ENCODE measurements around the gene NTM. TPM values are rescaled to one million over a fixed set of nuclear protein-coding genes. Genes with fewer than 3 reads are reported as not detected.
A peak's percentile ranks its signal among the peaks of the same experiment; 100 is the strongest.

Gene NTM
- total RNA-seq, 1 donor from 2014 or later, result 10.8 TPM

DNA sequence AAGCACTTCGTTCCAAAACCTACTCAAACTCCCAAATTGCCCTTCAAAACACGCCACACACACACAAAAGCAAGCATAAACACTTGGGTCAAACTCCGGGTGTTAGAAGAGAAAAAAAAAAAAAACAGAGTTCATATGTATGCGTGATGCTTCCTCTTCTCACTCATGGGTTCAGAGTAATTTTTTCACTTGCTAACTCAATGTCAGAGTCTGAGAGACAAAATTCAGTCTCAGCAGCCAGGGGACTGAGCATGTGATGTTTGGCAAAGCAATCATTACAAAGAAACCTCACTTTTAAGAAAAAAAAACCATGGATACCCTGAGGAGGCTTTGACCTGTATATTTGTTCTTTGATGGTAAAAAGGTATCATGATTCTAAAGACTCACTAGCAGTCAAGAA, 461.7 kb downstream of the NTM start:
- no peak for DNase-seq

DNA sequence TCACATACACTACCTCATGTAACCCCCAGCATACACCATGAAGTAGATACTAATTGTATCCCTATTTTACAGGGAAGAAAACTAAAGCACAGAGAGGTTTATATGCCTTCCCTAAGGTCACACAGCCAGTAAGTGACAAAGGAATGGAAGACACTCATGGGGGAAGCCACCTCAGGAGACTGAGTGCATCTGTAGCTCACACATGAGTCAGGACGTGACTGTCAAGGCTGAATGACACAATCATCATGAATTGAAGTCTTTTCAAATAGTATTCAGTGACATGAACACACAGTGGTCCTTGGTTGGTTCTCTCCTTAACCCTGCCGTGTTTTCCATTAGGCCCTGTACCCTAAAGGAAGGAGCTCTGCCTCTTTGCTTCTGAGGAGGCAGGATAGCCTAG, 463.0 kb downstream of the NTM start:
- DNase-seq, result no peak

DNA sequence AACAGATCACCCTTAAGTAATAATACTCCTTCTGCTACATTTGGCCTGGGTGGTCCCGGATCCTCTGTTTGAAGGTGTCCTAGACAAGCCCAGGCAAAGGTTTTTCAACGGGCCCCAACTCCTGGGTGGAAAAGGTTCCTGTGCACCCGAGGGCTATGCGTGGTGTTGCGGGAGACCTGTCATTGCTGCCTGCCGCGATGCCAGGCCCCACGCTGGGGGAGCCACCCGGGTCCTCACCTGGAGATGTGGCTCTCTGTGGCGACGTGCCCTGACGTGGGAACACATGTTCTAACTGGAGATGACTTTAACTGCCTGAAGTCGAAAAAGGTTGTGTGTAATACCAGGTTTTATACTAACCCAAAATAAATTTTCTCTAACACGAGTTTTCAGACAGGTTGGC, 467.1 kb downstream of the NTM start:
- DNase-seq, result no peak

DNA sequence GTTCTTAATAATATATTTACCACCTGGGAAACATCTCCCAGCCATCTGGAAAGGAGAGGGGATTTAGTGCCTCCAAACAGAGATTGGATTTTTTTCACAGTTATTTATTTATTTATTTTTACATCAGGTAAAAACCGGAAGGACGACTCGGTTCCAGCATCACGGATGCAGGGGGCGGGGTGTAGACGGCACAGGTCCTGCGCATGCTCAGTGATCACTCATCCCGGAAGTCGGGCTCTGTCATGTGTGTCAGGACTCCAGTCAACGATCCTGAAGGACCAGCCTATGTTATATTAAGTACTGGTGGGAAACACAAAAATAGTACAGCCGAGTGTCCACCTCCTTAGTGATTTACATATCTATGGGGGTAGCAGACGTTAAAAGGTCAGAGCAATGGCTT, 467.6 kb downstream of the NTM start:
- no peak for DNase-seq

DNA sequence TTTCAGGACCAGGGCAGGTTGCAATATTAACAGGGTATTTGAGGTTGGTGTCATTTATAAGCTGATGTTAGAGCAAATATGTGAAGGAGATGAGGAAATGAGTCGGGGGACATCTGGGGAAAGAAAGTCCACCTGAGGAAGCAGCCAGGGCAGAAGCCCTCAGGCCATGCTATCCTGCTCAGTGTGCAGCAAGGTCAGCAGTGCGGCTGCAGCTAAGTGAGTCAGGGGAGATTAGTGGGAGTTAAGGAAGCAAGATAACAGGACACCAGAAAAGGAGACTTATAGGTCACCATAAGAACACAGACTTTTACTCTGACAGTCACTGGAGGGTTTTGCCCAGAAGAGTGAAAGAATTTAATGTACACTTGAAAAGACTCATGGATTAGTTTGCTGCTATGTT, 468.9 kb downstream of the NTM start:
- DNase-seq, result no peak

DNA sequence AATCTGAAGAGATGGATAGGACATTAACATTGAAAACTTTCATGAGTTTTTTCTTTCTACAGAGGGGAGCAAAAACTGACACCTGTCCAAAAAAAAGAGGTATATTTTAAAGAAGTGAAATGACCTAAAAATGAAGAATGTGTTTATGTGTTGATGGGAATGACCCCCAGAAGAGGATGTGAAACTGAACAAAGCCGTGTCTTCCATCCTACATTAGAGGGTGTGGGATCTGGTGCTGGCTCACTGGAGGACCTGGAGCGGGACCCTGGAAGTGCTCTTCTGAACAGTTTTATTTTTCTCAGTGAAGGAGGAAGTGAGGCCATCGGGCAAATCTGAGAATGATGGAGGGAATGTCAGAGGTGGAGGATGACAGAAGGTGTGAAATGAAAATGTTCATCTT, 470.1 kb downstream of the NTM start:
- no peak for DNase-seq

DNA sequence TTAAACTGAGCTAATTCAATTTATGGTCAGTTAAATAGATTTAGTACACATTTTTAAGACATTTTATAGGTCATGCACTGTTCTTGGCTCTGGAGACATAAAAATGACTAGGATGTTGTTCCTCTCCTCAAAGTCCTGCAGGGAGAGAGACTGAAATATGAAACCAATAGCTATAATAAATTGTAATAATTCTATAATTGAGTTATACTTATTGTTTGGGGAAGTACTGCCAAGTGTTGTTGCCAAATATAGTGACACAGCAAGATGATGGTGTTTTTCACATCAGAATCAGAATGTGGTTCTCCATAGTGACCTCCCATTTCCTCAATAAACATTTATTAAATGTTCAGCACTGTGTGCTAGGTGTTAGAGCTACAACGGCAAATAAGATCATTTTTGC, 470.6 kb downstream of the NTM start:
- DNase-seq, result no peak

DNA sequence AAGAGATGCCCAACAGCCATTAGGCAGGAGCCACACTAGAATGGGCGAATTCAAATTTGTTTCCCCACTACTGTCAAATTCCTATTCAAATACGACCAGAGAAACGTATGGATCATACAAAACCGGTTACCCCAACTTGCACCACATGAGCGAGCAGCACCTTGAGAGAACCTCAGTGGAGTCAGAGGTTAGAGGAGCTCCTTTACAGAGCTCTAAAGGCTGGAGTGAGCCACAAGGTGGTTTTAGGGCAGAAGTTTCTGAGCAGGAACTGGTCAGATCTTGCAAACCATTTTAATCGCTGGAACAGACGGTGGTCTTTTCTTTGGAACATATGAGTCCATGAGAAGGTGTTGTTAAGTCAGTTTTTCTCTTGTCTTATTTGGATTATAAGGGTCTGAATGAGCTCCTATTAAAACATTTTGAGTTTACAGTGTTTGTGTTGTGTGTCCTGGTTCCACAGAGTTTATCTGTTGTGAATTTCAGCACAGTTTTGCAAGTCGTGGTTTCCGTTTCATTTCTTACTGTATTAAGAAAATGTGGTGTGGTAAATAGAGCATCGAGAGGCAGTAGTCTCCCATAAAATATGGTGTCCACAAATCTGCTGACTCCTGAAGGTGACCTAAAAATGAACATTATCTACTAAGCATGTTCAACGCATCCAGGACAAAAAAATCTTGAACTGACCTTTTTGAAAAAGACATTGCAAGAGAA, 471.7 kb downstream of the NTM start:
- no peak for DNase-seq

DNA sequence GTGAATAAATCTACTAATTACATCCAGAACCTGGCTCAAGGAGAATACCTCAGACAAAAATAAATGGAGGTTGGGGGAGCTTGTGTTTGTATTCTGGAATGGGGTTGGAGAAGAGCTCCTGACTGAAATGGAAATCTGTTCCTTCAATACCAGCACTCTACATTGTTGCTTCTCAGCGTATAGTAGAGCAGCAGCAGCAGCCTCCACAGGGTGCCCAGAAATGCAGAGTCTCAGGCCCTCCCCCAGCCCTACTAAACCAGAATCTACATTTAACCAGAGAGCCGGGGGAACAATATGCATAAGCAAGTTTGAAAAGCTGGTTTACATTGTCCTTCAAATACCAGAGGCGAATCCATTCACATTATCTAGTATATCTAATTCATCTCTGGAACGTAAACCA, 474.8 kb downstream of the NTM start:
- DNase-seq, result no peak

DNA sequence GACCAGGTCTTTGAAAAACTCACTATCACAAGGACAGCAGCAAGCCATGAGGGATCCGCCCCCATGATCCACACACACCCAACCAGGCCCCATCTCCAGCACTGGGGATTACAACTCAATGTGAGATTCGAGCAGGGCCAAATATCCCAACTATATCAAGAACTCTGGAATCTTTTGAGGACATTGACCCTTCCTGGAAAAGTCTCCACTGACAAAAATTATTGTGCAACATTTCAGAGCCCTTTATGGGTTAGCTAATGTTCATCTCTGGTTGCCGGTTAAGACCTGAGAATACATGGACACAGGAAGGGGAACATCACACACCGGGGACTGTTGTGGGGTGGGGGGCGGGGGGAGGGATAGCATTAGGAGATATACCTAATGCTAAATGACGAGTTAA, 479.1 kb downstream of the NTM start:
- no peak for DNase-seq

DNA sequence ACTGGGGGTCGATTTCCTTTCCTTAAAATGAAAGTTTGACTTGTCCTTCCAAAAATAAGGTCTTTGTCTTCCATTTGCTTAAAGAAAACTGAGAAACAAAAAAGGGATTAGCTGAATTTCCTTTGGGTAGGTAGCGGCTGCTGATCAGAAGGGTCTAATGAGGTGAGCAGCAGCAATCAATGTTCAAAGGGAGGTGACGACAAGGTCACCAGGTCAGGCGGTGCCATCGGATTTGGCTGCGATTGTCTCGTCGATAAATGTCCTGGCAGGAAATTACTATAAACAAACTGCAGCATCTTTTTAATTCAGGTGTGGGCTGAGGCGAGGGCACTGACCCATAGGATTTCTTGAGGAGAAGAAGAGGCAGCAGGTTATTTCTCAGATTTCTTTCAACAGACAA, 480.1 kb downstream of the NTM start:
- DNase-seq, result no peak

DNA sequence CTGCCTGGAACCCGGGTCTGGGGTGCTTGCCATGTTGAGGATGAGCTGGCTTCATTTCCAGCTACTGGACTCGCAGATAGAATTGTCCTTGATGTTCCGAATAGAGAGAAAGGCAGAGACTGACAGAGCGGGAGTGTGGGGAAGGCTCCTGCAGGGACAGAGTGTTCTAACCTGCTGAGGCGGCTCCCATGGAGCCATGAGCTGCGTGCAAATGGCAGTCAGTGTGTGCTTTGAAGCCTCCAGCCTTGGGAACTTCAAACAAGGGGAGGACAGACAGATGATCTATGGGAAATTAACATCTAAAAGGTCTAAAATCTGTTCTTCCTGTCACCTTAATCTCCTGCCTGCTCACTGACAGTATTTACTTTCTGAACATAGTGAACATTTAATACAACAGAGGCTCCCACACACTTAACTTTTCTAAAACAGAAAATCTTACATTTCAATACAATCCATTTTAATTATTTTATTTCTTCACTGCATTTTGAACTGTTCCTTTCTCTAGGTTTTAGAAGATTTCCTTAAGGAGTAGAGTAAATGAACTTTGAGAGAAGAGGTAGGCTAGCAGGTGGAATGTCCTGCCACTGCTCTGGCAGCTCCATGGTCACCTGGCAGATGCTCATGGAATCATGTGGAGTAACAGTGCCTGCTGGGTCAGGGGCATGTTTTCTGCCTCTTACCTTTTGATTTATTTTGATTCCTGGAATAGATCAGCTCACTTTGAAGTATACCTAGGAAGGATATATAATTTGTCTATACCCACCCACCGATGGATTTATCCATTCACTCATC, 481.7 kb downstream of the NTM start:
- no peak for DNase-seq

DNA sequence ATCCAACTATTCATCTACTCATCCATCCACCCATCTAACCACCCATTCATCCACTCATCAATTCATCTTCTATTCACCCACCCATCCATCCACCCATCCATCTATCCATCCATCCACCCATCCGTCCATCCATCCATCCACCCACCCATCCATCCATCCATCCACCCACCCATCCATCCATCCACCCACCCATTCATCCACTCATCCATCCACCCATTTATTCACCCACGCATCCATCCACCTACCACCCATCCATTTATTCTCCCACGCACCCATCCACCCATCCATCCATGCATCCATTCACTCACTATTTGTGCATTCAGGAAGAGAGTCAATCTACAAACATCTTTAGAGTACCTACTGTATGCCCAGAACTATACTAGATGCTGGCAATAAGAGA, 482.3 kb downstream of the NTM start:
- no peak for DNase-seq

DNA sequence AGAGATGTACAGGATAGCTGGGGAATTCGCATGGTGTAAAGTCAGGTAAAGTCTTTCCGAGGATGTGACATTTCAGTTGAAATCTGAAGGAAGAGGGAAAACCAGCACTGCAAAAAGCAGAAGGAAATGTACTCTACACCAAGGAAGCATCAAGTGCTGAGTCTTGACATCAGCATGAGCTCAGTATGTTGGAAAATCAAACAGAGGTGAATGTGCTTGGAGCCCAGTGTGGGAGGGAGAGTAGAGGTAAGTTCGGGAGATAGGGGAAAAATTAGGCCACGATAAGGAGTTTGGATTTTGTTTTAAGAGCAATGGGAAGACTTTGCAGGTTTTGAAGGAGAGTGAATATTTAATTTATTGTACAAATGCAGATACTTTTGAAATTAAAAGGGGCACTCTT, 484.0 kb downstream of the NTM start:
- no peak for DNase-seq

DNA sequence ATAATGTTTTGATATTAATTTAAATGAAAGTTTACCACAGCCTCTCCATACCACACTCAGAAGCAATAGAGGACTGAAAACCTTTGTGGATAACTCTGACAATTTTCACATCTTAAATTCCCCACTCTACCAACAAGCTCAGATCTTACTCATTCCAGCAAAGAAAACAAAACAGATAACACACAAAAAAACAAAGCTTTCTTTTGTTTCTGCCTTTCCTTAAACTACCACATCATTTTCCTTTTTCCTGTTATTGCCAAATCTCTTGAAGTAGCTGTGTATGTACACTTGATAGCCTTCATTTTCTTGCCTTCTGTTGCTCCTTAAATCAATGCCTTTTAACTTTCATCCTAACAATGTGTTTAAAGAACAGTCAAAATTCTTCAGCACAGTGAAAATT, 484.9 kb downstream of the NTM start:
- no peak for DNase-seq

DNA sequence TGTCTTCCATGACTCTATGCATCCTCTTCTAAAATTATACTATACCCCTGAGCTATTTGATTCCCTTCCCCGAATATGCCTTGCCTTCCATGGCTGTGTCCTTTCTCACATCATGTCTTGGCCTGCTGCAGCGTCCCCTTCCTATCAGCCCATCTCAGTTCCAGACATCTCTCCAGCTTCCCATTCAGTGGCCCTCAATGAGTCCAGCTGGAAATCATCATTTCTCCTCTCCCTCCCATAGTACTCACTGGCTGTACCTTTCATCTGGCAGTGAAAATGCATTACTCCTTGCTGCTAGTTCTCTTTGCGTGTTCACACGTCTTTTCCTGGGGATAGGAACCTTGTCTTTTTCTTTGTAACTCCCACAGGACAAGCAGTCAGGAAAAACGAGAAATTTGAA, 486.8 kb downstream of the NTM start:
- no peak for DNase-seq

DNA sequence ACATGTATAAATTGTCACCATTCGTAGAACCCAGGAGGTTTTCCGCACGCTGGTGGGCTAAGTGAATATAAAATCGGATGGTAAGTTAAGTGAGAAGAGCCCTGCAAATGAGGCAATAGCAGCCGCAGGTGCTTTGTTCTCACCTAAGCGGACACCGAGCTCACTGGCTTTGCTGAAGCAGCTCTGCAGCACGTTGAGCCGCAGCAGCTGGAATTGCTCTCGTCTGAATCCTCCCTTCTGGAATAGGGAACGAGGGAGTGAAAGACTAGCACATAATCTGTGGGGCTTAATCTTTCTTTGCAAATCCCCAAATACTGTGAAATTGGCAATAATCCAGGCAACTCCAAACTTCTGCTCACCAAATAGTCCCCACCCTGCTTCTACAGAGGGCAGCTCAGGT, 488.1 kb downstream of the NTM start:
- no peak for DNase-seq

DNA sequence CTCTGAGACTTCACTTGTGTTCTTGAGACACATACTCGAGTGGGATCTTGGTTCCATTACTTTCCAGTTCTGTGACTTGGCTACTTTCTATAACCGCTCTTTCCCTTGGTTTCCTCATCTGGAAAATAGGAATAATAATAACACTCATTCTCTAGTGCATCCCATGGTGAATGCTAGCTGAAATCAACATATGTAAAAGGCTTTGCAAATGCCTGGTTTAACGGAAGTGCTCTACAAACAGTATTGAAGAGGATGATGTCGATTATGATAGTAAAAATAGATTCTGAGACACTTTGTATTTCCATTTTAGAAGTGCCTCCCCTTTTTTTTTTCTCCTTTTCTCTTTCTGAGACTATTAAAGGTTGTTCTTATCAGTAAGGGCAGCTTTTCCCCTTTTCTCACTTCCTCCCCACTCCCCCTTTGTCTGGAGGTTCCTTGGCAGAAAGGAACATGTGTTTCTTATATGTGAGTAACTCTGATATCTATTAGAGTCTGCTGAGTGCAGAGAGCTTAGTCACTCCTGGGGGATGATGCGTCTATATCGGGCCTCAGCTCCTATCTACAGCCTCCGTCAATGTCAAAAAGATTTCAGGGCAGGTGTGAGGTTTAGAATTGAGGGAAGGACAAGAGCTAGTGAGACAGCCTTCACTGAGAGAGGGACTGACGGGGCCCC, 489.3 kb downstream of the NTM start:
- DNase-seq, result no peak

DNA sequence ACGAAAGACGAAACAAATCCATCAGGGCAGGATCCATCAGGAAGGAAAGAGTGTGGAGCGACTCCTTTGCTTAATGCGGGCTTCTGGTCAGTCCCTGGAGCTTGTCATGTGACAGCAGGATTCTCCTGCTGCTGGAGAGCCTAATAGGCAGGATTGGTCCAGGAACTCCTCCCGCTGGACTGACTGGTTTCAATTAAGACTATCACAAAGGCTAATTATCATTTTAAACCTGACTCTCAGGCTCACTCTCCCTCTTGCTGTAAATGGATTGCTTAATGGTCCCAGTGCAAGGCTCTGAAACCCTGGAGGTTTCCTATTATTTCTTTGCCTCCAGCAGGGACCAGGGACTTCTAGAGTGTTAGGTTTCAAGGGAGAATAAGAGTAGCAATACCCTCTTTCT, 493.8 kb downstream of the NTM start:
- no peak for DNase-seq

DNA sequence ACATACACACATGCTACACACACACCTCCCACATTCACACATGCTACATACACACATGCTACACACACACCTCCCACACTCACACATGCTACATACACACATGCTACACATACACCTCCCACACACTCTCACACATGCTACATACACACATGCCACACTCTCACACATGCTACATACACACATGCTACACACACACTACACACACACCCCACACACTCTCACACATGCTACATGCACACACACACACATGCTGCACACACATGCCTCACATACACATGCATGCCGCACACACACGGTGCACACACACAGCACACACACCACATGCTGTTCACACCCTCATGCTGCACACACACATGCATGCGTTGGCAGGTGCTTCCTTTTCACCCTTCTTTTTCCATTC, 495.4 kb downstream of the NTM start:
- no peak for DNase-seq

DNA sequence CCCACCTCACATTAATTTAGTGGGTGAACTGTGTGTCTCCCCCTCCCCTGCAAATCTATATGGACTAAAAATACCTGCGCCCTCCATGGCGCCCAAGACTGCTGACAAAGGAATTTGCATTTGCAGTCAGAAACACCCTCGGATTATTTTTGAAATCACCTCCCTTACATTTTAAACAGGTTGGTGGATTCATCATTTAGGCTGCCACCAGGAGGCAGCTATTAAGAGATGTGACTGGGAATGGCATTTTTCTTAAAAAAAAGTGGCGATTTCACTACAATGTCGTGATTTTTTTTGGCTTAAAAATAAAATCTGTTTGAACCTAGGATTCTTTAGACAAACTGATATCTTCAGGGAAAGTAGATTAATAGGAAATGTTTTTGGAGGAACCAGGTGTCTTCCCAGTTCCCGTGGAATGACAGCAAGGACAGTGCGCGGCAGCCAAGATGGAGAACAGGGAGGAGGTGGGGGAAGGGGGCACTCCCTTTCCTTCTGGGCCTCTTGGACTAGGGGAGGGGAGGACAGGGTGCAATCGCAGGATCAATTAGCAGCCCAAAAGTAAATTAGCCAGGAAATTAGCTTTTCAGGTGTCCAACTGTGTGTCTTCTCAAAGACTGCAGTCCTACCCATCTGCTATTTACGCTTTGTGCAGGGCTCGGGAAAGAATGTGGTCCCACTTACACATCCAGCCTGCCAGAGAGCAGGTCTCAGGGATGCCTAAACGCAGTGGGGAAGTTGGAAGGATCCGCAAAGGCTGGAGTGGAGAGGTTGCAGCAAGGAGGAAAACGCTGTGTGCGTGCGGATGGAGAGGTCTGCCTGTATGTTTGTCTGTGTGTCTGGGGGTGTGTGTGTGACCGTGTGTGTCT, 496.4 kb downstream of the NTM start:
- DNase-seq, result no peak

DNA sequence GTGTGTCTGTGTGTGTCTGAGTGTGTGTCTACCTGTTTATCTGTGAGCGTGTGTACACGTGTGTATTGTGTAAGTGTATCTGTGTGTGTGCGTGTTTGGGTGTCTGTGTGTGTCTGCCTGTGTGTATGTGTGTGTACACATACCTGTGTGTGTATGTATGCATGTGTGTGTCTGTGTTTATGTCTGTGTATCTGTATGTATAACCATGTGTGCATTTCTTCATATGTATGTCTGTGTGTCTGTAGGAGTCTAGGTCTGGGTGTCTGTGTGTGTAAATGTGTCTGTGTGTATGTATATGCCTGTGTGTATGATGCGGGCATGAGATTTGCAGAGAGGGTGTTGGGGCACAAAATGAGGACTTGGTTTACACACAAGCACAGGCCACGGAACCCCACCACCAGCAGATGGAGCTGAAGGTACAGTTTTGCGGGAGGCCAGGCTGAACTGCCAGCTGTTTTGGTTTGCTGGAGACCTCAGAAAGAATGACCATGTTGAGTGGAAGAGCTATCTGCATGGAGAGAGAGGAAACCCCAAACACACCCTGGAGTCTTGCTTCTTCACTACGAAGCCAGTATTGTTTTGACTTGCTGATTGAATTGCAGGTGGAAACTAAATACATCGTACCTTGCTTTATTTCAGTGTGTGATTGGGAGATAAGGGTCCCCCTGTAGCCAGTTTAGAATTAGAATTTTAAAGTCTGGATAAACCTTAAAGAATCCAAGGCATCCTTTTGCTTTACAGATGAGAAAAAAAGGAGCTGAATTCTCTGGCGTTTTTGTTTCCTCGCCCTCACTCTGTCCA, 497.2 kb downstream of the NTM start:
- peak; percentile 49 for DNase-seq

All from skin of body (tissue), 2 donors.